NCI-H526 treated with DMSO at 0.1 percent for 48 hours (cell line): ENCODE data around the gene SSC5D.
A peak's percentile ranks its signal among the peaks of the same experiment; 100 is the strongest.

Experiments
- DNase-seq: peaks from one replicate; lab custom pipeline; 2025; lab: John Stamatoyannopoulos, UW

SSC5D gene

DNA sequence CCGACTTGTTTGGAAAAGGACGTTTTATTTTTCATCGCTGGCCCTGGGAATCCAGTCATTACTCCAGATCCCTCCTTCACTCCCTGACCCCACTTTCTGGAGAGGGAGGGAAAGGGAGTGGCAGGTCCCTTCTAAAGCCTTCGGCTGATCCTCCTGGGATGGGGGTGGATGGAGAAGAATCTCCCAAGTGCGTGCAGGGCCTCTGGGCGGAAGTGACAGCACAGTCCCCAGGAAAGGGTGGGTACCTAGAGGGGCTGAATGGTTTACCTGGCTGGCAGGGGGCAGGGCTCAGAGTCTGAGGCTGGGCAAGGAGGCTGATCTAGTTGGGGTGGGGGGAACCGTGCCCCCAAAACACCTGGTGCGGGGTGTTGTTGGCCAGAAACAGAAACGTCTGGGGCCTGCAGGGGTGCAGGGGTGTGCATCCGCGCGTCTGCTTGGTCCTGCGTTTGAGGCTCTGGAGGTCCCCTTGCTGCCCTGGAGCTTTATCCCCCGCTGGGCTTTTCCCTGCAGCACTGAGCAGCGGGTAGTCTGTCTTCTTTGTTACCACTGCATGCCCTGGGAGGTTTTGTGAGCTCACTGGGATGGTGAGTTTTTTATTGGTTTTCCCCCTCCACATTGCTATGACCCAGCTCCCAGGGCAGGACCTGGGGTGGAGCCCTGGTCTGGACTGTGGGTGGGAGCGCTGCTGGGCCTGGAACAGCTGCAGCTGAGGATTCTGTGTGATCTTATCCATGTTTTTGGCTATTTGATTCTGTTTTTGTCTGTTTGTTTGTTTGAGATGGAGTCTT is 14.8 kb upstream of the SSC5D start:
- DNase-seq, result no peak

DNA sequence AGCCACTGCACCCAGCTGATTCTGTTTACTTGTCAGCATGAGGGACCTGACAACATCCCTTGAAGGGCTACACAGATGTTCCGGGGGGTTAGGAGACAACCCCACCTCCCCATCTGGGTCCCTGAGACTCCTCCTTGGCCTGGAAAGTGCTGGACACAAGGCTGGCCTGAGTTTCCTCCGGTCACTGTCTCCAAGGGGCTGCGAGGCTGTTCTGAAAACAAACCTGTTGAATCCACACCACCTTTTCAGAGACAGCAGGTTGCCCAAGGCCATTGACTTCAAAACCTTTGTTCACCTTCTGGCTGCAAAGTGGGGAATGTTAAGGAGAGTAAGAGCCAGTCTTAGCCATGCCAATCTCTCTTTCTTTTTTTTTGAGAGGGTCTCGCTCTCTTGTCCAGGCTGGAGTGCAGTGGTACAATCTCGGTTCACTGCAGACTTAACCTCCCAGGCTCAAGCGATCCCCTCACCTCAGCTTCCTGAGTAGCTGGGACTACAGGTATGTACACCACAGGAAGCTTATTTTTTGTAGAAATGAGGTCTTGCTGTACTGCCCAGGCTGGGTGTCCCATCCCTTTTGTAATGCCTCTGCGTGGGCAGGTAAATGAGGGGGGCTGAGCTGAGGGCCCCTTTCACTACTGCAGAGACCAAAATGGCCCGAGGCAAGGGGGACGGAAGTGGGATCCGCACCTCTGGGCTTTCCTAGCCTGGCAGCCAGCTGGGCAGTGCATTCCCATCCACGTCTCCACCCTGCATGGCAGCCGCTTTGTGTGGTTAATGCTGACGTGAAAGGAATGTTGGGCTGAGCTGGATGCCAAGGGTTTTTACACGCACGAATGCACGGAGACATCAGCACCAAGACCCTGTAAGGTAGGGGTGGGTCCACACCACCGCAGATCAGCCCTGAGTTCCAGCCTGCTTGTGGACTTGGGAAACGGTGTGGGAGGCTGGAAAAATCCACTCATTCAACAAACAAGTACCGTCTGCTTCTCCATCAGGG is 13.7 kb upstream of the SSC5D start:
- no peak for DNase-seq

GRCh38 chr19:55476100-55476775 is 12.0 kb upstream of the SSC5D start, which contains the start of gene ZNF628:
TSS of gene ZNF628 (plus strand) at chr19:55476617. CDS start at chr19:55479911, 3,294 bp downstream.
- peak; percentile 93 for DNase-seq

DNA sequence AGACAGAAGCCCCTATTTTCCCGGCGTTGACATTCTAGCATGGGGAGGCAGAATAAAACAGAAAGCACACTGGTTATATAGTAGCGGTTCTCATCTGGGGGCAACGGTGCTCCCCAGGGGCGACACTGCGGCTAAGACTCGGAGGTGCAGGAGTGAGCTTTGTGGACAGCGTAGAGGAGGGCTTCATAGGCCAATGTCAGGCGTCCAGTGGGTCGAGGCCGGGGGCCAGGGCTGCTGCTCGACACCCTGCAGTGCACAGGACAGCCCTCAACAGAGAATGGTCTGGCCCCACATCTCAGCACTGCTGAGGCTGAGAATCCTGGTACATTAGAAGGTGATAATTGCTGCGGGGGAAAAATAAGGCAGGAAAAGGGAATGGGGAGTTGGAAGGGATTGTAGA is 10.3 kb upstream of the SSC5D start:
- DNase-seq, result no peak

GRCh38 chr19:55478364-55478763 is 9.9 kb upstream of the SSC5D start:
- no peak for DNase-seq

DNA sequence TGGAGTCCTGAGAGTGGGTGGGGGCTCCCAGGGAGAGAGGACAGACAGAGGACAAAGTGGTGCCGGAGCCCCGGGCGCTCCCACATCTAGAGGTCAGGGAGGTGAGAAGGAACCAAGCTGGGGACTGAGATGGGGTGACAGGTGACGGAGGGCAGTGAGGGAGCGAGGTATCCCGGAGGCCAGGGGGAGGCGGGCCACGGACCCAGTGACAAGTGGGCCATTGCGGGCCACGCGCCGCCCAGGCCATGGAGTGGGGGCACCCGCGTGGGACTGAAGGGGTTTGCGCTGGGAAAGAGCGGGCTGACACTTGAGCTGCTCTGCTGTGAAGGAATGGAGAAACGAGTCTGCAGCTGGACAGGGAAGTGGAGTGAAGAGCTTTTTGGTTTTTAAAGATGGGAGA is 9.2 kb upstream of the SSC5D start:
- DNase-seq, result no peak

GRCh38 chr19:55479451-55480230 is 8.6 kb upstream of the SSC5D start:
- DNase-seq, result no peak

GRCh38 chr19:55481148-55481793 is 7.0 kb upstream of the SSC5D start:
- no peak for DNase-seq

DNA sequence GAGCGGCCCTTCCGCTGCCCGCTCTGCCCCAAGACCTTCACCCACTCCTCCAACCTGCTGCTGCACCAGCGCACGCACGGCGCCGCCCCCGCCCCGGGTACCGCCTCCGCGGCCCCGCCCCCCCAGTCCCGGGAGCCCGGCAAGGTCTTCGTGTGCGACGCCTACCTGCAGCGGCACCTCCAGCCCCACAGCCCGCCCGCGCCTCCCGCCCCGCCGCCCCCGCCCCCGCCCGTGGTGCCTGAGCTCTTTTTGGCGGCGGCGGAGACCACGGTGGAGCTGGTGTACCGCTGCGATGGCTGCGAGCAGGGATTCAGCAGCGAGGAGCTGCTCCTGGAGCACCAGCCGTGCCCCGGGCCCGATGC is 6.5 kb upstream of the SSC5D start:
- DNase-seq, result no peak

- no peak for DNase-seq
Measured at GRCh38 chr19:55482156-55482961, 5.9 kb upstream of the SSC5D start.

GRCh38 chr19:55482967-55483705 is 5.1 kb upstream of the SSC5D start:
- no peak for DNase-seq

DNA sequence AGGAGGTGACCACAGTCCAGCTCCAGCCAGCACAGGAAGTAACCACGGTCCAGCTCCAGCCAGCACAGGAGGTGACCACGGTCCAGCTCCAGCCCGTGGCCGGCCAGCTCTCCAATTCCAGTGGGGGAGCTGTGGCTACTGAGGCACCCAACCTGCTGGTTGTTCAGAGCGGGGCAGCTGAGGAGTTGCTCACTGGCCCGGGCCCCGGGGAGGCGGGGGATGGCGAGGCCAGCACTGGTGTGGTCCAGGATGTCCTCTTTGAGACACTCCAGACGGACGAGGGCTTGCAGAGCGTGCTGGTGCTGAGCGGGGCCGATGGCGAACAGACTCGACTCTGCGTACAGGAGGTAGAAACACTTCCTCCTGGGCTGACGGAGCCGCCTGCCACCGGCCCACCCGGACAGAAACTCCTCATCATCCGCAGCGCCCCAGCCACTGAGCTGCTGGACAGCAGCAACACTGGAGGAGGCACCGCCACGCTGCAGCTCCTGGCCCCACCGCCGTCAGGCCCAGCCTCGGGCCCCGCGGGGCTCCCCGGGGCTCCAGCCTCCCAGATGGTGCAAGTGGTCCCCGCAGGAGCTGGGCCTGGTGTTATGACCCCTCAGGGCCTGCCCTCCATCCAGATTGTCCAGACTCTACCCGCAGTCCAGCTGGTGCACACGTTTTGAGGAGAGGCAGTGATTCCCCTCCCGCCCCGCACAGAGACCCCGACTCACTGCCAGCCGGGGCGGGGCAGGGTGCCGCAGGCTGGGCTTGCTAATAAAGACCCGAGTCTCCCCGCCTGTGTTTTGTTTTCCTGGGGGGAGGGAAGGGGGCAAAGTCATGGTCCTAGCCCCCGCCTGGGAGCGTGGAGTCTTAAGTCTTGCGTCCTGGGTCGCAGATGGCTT is 4.3 kb upstream of the SSC5D start:
- DNase-seq, result no peak

GRCh38 chr19:55484593-55485438 is 3.4 kb upstream of the SSC5D start, which contains the start of gene NAT14:
TSS of gene NAT14 (plus strand) at chr19:55485188. CDS start at chr19:55485709, 521 bp downstream.
- no peak for DNase-seq

DNA sequence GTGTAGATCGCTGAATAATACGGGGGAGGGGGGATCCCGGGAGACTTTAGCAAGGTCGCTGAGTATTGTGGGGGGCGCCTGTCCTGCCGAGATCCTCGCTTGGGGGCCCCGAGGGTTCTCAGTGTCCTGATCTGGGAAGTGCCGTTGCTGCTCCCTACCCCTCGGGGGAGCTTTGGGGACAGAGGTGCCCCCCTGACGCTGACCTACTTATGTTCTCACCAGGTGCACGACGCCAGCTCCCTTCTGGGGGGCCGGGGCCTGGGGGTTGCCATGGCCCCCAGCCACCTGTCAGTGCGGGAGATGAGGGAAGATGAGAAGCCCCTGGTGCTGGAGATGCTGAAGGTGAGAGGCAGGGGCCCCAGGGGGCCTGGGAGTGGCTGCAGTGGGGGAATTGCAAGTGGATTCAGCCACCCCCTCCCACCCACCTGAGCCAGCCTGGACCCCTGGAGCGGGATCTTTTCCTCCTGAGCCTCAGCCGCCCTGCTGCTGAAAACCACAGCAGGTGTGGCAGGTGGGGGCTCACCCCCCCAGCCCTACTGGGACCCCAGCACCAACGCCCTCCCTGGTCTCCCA is 2.7 kb upstream of the SSC5D start:
- no peak for DNase-seq

DNA sequence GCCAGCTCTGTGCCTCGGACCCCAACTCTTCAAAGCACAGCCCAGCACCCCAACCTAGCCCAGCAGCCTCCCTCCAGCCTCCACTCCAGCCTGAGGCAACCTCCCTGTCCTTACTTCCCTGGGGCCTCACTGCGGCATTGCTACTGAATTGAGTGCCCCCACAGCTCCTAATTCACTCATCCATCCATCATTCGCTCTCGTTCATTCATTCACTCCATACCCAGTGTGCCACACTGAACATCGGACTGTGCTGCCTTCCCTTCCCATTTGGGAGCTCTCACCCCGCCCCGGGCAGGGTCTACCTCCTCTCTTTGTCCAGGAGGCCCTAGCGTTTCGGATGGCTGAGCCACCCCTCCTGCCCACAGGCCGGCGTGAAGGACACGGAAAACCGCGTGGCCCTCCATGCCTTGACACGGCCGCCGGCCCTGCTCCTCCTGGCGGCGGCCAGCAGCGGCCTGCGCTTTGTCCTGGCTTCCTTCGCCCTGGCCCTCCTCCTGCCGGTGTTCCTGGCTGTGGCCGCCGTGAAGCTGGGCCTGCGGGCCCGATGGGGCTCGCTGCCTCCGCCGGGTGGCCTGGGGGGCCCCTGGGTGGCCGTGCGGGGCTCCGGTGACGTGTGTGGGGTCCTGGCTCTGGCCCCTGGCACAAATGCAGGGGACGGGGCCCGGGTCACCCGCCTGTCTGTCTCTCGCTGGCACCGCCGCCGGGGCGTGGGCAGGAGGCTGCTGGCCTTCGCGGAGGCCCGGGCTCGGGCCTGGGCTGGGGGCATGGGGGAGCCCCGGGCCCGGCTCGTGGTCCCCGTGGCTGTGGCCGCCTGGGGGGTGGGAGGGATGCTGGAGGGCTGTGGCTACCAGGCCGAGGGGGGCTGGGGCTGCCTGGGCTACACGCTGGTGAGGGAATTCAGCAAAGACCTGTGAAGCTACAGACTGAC is 1.9 kb upstream of the SSC5D start:
- no peak for DNase-seq
